ENCODE results near the gene C2CD2.

GRCh38 chr21:41989698-41990097 is 35.9 kb upstream of the C2CD2 start:
- TF ChIP-seq POLR2A (IDR thresholded peaks at IDR 0.05) (no peak), EP300 (IDR thresholded peaks at IDR 0.05) (no peak)
- TF ChIP-seq, protein P1, sequence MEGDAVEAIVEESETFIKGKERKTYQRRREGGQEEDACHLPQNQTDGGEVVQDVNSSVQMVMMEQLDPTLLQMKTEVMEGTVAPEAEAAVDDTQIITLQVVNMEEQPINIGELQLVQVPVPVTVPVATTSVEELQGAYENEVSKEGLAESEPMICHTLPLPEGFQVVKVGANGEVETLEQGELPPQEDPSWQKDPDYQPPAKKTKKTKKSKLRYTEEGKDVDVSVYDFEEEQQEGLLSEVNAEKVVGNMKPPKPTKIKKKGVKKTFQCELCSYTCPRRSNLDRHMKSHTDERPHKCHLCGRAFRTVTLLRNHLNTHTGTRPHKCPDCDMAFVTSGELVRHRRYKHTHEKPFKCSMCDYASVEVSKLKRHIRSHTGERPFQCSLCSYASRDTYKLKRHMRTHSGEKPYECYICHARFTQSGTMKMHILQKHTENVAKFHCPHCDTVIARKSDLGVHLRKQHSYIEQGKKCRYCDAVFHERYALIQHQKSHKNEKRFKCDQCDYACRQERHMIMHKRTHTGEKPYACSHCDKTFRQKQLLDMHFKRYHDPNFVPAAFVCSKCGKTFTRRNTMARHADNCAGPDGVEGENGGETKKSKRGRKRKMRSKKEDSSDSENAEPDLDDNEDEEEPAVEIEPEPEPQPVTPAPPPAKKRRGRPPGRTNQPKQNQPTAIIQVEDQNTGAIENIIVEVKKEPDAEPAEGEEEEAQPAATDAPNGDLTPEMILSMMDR (IDR thresholded peaks at IDR 0.05), result no peak
